ENCODE data around the gene DNASE1L2.
"Not testable (repeated sequence)": the region's sequence is repeated elsewhere in the genome, so short reads cannot be mapped to it uniquely, and the experiment has no call there.

DNASE1L2 gene

GRCh38 chr16:2237493-2238149 lies 1.4 kb downstream of the DNASE1L2 start:
- in situ Hi-C loops (cut with MboI; ENCODE audit: low sequenced_read_pairs) = loop anchor here (25.0 kb wide), 1 partner anchor 100 kb away; the partner anchor contains the start of genes PKD1 and RAB26

- in situ Hi-C loops (cut with MboI; ENCODE audit: low sequenced_read_pairs) = loop anchor here (25.0 kb wide), 1 partner anchor 101 kb away; the partner anchor contains the start of genes PKD1 and RAB26
These were observed 2.0 kb downstream of the DNASE1L2 start for GRCh38 chr16:2238150-2238837.

- in situ Hi-C loops (cut with MboI; ENCODE audit: low sequenced_read_pairs) = loop anchor here (25.0 kb wide), 1 partner anchor 102 kb away; the partner anchor contains the start of genes PKD1 and RAB26
These were observed 2.8 kb downstream of the DNASE1L2 start for GRCh38 chr16:2238838-2239675.

- in situ Hi-C loops (cut with MboI; ENCODE audit: low sequenced_read_pairs) = loop anchor here (25.0 kb wide), 1 partner anchor 103 kb away; the partner anchor contains the start of genes PKD1 and RAB26
These were observed 4.1 kb downstream of the DNASE1L2 start for GRCh38 chr16:2240331-2240730.

- in situ Hi-C loops (cut with MboI; ENCODE audit: low sequenced_read_pairs) = loop anchor here (25.0 kb wide), 1 partner anchor 105 kb away; the partner anchor contains the start of genes PKD1 and RAB26
These were observed 6.4 kb downstream of the DNASE1L2 start for GRCh38 chr16:2242598-2242997.

GRCh38 chr16:2243031-2243528 lies 6.8 kb downstream of the DNASE1L2 start:
- in situ Hi-C loops (cut with MboI; ENCODE audit: low sequenced_read_pairs) = loop anchor here (25.0 kb wide), 1 partner anchor 106 kb away; the partner anchor contains the start of genes PKD1 and RAB26

GRCh38 chr16:2243781-2244180 lies 7.5 kb downstream of the DNASE1L2 start:
- in situ Hi-C loops (cut with MboI; ENCODE audit: low sequenced_read_pairs) = loop anchor here (25.0 kb wide), 1 partner anchor 106 kb away; the partner anchor contains the start of genes PKD1 and RAB26

GRCh38 chr16:2244301-2244700 lies 8.1 kb downstream of the DNASE1L2 start:
- in situ Hi-C loops (cut with MboI; ENCODE audit: low sequenced_read_pairs) = loop anchor here (25.0 kb wide), 1 partner anchor 107 kb away; the partner anchor contains the start of genes PKD1 and RAB26

GRCh38 chr16:2244926-2245795 lies 8.9 kb downstream of the DNASE1L2 start:
- in situ Hi-C loops (cut with MboI; ENCODE audit: low sequenced_read_pairs) = loop anchor here (25.0 kb wide), 1 partner anchor 108 kb away; the partner anchor contains the start of genes PKD1 and RAB26

GRCh38 chr16:2246301-2246885 lies 10.1 kb downstream of the DNASE1L2 start:
- in situ Hi-C loops (cut with MboI; ENCODE audit: low sequenced_read_pairs) = loop anchor here (25.0 kb wide), 1 partner anchor 109 kb away; the partner anchor contains the start of genes PKD1 and RAB26

GRCh38 chr16:2250652-2251295 lies 14.5 kb downstream of the DNASE1L2 start:
- in situ Hi-C loops (cut with MboI; ENCODE audit: low sequenced_read_pairs) = no loop called here

GRCh38 chr16:2251296-2252111 lies 15.3 kb downstream of the DNASE1L2 start, which contains the start of gene ECI1:
Gene ECI1 (minus strand): TSS chr16:2251587. CDS start chr16:2251566, 21 bp downstream.
- in situ Hi-C loops (cut with MboI; ENCODE audit: low sequenced_read_pairs) = no loop called here

GRCh38 chr16:2252806-2253148 lies 16.5 kb downstream of the DNASE1L2 start:
- in situ Hi-C loops (cut with MboI; ENCODE audit: low sequenced_read_pairs) = no loop called here

GRCh38 chr16:2253293-2253692 lies 17.0 kb downstream of the DNASE1L2 start:
- in situ Hi-C loops (cut with MboI; ENCODE audit: low sequenced_read_pairs) = no loop called here

- in situ Hi-C loops (cut with MboI; ENCODE audit: low sequenced_read_pairs) = no loop called here
These were observed 20.4 kb downstream of the DNASE1L2 start for GRCh38 chr16:2256531-2257140.

- in situ Hi-C loops (cut with MboI; ENCODE audit: low sequenced_read_pairs) = no loop called here
These were observed 21.5 kb downstream of the DNASE1L2 start for GRCh38 chr16:2257726-2258125.

- in situ Hi-C loops (cut with MboI; ENCODE audit: low sequenced_read_pairs) = not testable (repeated sequence)
These were observed 22.3 kb downstream of the DNASE1L2 start for GRCh38 chr16:2258530-2258929.
